ENCODE results near the gene TRAPPC6A. TPM values are rescaled to one million over a fixed set of nuclear protein-coding genes. Genes with fewer than 3 reads are reported as not detected.
A peak's percentile ranks its signal among the peaks of the same experiment; 100 is the strongest.

The TRAPPC6A gene
- total and polyA plus RNA-seq, 3 donors from 2014 or later, result 37.0 to 42.8 (median 38.7) TPM

DNA sequence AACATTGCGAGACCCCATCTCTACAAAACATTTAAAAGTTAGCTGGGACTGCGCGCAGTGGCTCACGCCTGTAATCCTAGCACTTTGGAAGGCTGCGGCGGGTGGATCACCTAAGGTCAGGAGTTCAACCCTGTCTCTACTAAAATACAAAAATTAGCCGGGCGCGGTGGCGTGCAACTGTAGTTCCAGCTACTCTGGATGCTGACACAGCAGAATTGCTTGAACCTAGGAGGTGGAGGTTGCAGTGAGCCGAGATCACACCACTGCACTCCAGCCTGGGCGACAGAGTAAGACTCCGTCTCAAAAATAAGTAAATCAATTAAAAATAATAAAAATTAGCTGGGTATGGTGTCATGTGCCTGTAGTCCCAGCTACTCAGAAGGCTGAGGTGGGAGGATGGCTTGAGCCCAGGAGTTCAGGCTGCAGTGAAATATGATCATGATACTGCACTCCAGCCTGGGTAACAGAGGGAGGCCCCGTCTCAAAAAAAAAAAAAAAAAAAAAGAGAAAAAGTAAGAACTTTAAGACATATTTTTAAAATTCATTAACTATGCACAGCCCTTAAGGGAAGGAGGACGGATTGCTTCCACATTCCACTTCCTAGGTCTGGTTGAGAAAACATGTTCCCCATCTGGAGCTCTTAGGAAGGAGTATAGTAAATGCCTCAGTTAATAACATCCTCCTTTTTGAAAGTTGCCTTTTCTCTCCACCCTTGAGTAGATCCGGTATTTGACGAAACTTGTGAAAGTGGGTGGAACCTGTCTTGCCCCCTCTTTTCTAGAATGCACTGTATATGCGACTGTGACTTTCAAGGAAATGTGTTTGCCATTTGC, 41.1 kb upstream of the TRAPPC6A start:
- Histone ChIP-seq H3K36me3 (ENCODE audit: low read depth, missing control alignments) (no peaks in the 10 kb centered on the region), H3K4me3 (no peak overlapping the region), H3K27ac (no peak overlapping the region), H3K9me3 (no peaks in the 10 kb centered on the region), H3K27me3 (no peaks in the 10 kb centered on the region), H3K4me1 (peaks cover 12% of the 10 kb centered on the region)
- no peak for DNase-seq
- TF ChIP-seq, protein P1, sequence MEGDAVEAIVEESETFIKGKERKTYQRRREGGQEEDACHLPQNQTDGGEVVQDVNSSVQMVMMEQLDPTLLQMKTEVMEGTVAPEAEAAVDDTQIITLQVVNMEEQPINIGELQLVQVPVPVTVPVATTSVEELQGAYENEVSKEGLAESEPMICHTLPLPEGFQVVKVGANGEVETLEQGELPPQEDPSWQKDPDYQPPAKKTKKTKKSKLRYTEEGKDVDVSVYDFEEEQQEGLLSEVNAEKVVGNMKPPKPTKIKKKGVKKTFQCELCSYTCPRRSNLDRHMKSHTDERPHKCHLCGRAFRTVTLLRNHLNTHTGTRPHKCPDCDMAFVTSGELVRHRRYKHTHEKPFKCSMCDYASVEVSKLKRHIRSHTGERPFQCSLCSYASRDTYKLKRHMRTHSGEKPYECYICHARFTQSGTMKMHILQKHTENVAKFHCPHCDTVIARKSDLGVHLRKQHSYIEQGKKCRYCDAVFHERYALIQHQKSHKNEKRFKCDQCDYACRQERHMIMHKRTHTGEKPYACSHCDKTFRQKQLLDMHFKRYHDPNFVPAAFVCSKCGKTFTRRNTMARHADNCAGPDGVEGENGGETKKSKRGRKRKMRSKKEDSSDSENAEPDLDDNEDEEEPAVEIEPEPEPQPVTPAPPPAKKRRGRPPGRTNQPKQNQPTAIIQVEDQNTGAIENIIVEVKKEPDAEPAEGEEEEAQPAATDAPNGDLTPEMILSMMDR (IDR thresholded peaks at IDR 0.05), result no peak
- TF ChIP-seq POLR2A (IDR thresholded peaks at IDR 0.05), result no peak
- intact Hi-C loops (cut with DNase I; ENCODE audit: low total_unique reads), result no loop called here
- WGBS, 2 donors, result 69 to 75% methylated on average over 18 of the region's 18 CpGs

DNA sequence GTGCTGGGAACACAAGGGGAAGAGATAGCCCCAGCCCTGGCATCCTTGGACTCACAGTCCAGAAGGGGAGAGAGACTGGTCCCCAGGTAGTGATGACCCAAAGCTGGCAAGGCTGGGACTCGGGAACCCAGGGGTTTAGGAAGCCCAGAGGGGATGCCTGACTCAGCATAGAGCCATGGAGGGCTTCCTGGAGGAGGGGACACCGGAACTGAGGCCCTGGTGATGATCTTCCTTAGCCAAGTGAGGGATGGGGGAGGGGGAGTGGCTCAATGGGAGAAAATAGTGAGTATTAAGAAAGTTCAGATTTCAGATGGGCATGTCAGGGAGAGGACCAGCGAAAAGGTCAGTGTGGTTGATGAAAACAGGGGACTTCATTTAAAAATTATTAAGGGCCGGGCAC, 40.4 kb upstream of the TRAPPC6A start:
- Histone ChIP-seq H3K36me3 (ENCODE audit: low read depth, missing control alignments) (no peaks in the 10 kb centered on the region), H3K27me3 (no peaks in the 10 kb centered on the region), H3K4me1 (peaks cover 12% of the 10 kb centered on the region), H3K27ac (no peak overlapping the region), H3K4me3 (no peak overlapping the region), H3K9me3 (no peaks in the 10 kb centered on the region)
- intact Hi-C loops (cut with DNase I; ENCODE audit: low total_unique reads), result no loop called here
- DNase-seq, result no peak
- WGBS, 2 donors, result 76 to 87% methylated on average over 4 of the region's 4 CpGs
- TF ChIP-seq, protein P1 (IDR thresholded peaks at IDR 0.05), result no peak
- no peak for TF ChIP-seq POLR2A (IDR thresholded peaks at IDR 0.05)

DNA sequence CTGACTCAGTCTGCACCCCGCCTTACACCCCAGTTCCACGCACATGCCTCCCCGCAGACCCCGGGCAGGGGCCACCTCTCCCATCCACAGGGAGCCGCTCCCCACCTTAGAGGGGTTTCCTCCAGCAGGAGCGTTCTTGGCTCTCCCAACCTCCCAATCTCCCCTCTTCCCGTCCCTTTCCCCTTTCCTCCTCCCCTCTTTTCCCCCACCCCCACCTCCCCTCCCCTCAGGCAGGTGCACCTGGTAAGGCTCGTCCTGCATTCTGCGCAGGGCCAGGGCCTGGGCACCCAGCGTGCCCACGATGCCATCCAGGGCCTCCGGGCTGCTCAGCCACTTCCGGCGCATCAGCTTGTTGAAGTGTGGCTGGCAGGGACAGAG, 39.9 kb upstream of the TRAPPC6A start:
- Histone ChIP-seq H3K36me3 (ENCODE audit: low read depth, missing control alignments) (no peaks in the 10 kb centered on the region), H3K27me3 (no peaks in the 10 kb centered on the region), H3K9me3 (no peaks in the 10 kb centered on the region), H3K4me1 (peaks cover 12% of the 10 kb centered on the region), H3K27ac (no peak overlapping the region), H3K4me3 (peak overlapping the region in 1 of 2 donors; percentile 39)
- 66 to 72% methylated on average over 14 of the region's 14 CpGs for WGBS, 2 donors
- intact Hi-C loops (cut with DNase I; ENCODE audit: low total_unique reads), result no loop called here
- no peak for TF ChIP-seq POLR2A (IDR thresholded peaks at IDR 0.05)
- TF ChIP-seq, protein P1 (IDR thresholded peaks at IDR 0.05), result no peak
- no peak for DNase-seq

DNA sequence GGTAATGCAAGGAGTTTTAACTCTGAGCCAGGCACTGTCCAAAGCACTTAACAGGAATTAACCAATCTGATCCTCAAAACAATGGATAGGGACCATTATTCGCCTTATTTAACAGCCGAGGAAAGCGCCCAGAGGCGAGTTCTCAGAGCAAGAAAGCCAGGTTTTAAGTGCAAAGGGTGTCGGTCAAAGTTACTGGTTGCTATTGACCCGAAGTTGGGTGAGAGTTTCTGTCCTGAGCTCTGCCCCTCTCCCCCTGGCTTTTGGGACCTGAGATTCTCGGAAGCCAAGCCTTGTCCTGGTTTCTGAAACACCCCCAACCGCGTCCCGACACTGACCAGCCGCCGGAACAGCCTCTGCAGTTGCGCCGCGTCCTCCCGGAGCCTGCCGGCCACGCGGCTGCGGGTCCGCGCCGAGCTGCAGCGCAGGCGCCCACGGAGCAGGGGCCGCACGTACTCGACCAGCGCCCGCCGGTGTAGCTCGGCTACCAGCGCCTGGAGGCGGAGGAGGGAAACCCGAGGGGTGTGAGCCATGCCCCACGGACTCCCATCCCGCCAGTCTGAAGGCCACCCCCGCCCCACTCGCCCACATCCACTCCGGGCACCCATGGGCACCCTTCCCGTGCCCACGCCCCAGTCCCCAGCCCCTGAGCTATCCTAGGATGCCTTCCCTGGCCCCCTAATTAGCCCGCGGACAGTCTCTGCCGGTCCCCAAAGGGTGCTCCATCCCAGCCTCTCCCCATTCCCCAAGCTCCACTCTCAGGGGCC, 39.3 kb upstream of the TRAPPC6A start:
- peak overlapping the region in 1 of 2 donors; percentile 39 for H3K4me3 ChIP-seq
- DNase-seq, result no peak
- no peaks in the 10 kb centered on the region for H3K36me3 ChIP-seq (ENCODE audit: low read depth, missing control alignments)
- H3K4me1 ChIP-seq, result peaks cover 12% of the 10 kb centered on the region
- WGBS, 2 donors, result 42 to 58% methylated on average over 23 to 42 of the region's 46 CpGs
- no peaks in the 10 kb centered on the region for H3K9me3 ChIP-seq
- H3K27me3 ChIP-seq, result no peaks in the 10 kb centered on the region
- H3K27ac ChIP-seq, result peak overlapping the region in 1 of 2 donors; percentile 37
- intact Hi-C loops (cut with DNase I; ENCODE audit: low total_unique reads), result no loop called here
- TF ChIP-seq POLR2A (IDR thresholded peaks at IDR 0.05), result no peak
- TF ChIP-seq, protein P1 (IDR thresholded peaks at IDR 0.05), result no peak
